NOMO-1 (cell line): ENCODE measurements around the gene SLC5A8.
"Not testable (repeated sequence)": the region's sequence is repeated elsewhere in the genome, so short reads cannot be mapped to it uniquely, and the experiment has no call there.

Experiments
- DNase-seq, 2 experiments: peaks; one replicate each; lab custom pipeline; 2025; ENCODE audit not compliant: unreplicated experiment in 2 of 2; lab: John Stamatoyannopoulos, UW

The SLC5A8 gene

DNA sequence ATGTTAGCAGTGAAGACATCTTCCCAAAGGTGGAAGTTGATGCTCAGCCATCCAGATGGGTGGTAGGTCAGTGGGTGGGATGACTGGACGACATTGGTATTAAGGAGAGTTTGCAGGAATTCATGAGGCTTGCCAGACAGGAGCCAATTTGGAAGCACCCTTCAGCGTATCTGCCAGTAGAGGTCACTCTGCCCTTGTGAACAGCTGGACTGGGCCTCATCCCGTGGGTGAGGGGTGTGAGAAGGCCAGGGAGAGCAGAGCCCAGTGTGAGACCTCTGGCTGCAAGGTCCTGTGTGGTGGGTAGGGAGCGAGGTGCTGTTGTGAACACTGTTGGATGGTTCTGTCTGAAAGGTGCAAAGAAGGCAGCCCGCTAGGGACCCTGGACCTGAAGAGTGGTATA, 37.7 kb downstream of the SLC5A8 start:
- DNase-seq = no peak

GRCh38 chr12:101168001-101168400, 42.0 kb downstream of the SLC5A8 start:
- DNase-seq = no peak

DNA sequence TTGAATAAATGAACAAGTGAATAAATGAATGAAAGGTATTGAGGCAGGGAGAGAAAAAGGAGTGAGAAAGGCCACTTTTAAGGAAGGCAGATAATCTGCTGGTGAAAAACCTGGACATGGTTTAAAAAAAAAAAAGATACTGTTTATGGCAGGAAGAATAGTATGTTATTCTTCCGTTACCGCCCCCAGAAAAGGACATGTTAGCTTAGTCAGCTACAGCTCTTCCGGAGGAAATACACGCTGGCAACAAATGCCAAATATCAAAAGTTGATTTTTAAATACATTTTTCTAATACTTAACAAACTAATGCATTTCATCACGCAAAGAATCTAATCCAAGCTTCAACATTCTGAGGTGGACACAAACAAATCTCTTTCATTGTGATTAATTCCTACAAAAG, 43.2 kb downstream of the SLC5A8 start:
- no peak for DNase-seq

GRCh38 chr12:101165319-101165718, 44.7 kb downstream of the SLC5A8 start:
- no peak for DNase-seq

DNA sequence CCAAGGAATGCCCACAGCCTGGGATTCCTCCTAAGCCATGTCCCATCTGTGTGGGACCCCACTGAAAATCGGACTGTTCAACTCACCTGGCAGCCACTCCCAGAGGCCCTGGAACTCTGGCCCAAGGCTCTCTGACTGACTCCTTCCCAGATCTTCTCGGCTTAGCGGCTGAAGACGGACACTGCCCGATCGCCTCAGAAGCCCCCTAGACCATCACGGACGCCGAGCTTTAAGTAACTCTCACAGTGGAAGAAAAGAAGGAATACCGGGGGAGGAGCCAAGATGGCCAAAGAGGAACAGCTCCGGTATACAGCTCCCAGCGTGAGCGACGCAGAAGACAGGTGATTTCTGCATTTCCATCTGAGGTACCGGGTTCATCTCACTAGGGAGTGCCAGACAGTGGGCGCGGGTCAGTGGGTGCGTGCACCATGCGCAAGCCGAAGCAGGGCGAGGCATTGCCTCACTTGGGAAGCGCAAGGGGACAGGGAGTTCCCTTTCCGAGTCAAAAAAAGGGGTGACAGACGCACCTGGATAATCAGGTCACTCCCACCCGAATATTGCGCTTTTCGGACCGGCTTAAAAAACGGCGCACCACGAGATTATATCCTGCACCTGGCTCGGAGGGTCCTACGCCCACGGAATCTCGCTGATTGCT, 64.1 kb downstream of the SLC5A8 start:
- DNase-seq = not testable (repeated sequence)

GRCh38 chr12:101127521-101128219, 82.4 kb downstream of the SLC5A8 start:
- DNase-seq = no peak

GRCh38 chr12:101117842-101118241, 92.2 kb downstream of the SLC5A8 start:
- no peak for DNase-seq

GRCh38 chr12:101116911-101117310, 93.1 kb downstream of the SLC5A8 start:
- no peak for DNase-seq

DNA sequence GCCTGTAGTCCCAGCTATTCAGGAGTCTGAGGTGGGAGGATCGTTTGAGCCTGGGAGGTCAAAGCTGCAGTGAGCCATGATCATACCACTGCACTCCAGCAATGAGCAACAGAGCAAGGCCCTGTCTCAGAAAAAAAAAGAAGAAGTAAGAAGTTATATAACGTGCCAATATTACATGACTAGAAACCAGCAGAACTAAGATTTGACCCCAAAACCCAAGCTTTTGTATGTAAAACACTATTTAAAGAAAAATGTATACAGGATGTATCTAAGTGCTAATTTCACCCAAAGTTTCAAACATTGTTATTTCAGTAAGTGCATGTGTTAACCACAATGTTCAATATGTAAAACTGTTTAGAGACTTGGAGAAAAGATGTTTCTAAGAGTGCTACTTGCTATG, 94.7 kb downstream of the SLC5A8 start:
- no peak for DNase-seq

GRCh38 chr12:101111441-101111840, 98.6 kb downstream of the SLC5A8 start:
- no peak for DNase-seq

- DNase-seq = no peak
Observed at GRCh38 chr12:101110866-101111265, 99.2 kb downstream of the SLC5A8 start.

DNA sequence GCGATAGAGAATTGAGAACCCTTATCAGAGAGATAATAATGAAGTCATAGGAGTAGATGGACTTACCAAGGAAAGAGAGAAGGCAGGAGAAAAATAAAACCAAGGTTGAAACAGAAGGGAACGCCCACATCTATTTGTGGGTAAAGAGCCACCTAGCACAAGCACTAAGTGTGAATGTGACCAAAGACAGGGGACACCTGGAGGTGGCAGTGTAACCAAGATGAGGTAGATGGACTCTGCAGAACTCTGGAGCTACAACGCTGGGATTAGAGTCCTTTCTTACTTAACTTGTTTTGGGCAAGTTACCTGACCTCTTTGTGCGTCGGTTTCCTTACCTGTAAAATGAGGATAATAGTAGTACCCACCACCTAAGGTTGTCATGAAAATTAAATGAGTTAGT, 101.9 kb downstream of the SLC5A8 start:
- DNase-seq = no peak

DNA sequence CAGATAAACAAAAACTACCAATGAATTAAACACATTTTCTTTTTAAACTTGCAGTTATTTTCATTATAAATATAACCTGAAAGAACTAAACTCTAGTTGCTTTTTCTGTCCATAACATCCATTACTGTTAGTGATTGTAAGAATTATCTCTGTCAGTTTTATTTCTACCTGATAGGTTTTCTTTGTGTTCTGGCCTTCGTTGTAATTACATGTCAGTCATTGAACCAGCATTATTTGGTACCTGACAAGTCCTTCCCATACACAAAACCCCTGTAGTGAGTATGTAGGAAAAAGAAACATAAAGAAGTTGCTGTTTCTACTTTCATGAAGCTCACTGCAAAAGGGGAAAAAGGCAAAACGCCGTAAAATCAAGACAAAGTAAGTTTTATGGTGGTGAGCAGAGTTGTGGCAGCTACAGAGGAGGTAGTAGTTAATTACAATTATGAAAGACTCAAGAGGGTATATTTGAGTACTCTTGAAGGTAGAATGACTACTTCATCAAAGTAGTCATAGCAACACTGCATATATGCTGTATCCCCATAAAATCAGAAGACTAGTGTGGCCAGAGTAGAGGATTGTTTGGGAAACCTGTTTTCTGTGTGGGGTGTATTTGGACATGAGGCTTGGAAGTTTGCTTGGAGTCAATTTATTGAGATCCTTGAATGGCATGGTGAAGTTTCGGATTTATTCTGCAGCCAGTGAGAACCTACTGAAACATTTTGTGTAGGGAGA, 102.8 kb downstream of the SLC5A8 start:
- DNase-seq = no peak
